Body of pancreas (tissue), 4 donors: ENCODE measurements around the gene CD300H. TPM values are rescaled to one million over a fixed set of nuclear protein-coding genes. Genes with fewer than 3 reads are reported as not detected.

Source experiments
- ATAC-seq: fragments of 150-250 bp; one replicate; pipeline ENCODE4 v1.9.1; 2016
- DNase-seq, 4 donors: peaks; one replicate each; pipeline ENCODE4 v3.0.0-alpha.2; 2019
- H3K27ac ChIP-seq, 4 donors: fragments of 200-600 bp; sonication (generic); 1 replicate in 3 of 4; 2 replicates in 1 of 4; pipeline versions ENCODE4 v1.5.1 to v1.6.1; 2016 to 2019; ENCODE audit warnings: mild to moderate bottlenecking in 1 of 4, mixed read lengths in 1 of 4, moderate library complexity in 1 of 4
- H3K27me3 ChIP-seq, 2 donors: fragments of 200-600 bp; sonication (generic); one replicate each; pipeline ENCODE4 v1.6.0; 2016; ENCODE audit warnings: mild to moderate bottlenecking in 1 of 2
- H3K36me3 ChIP-seq, 2 donors: fragments of 200-600 bp; sonication (generic); replicated peaks in 1 of 2; 2 replicates each; pipeline ENCODE4 v1.5.1; 2016; ENCODE audit warnings: low read depth in 2 of 2; ENCODE audit not compliant: insufficient read depth in 1 of 2
- H3K4me1 ChIP-seq: fragments of 200-600 bp; sonication (generic); one replicate; pipeline ENCODE4 v1.6.0; 2016
- H3K4me3 ChIP-seq, 2 donors: fragments of 200-600 bp; sonication (generic); 1 replicate in 1 of 2; 2 replicates in 1 of 2; pipeline ENCODE4 v1.5.1; 2016 to 2019
- H3K9me3 ChIP-seq, 3 donors: fragments of 200-600 bp; sonication (generic); 1 replicate in 2 of 3; 2 replicates in 1 of 3; pipeline ENCODE4 v1.5.1; 2016
- CTCF ChIP-seq, 7 experiments: fragments of 450-650 bp in 4 of 7; fragments of 200-600 bp in 3 of 7; sonication (generic) in 3 of 7; IDR thresholded peaks; one replicate each; pipeline ENCODE4 v1.5.1; 2016 to 2019; ENCODE audit warnings: antibody characterized with exemption in 7 of 7
- POLR2A ChIP-seq, 3 donors: fragments of 450-650 bp; IDR thresholded peaks; one replicate each; pipeline ENCODE4 v1.6.1; 2016; ENCODE audit warnings: antibody characterized with exemption in 3 of 3, mild to moderate bottlenecking in 2 of 3
- WGBS, 2 donors: methylation state at CpG; one replicate each; pipeline ENCODE4 v1.1.5; 2017; 5-methylcytosine and 5-hydroxymethylcytosine counted together
- intact Hi-C: fragments of 100-400 bp; cut with DNase I; formaldehyde crosslinking; loops from one replicate; pipeline ENCODE4 v1.15.1; 2023
- total RNA-seq, 2 donors: library from RNA; depleted of rRNA; stranded (reverse); fragments of >200 nt; gene quantifications; one replicate each; pipeline ENCODE4 v1.1.0, GENCODE V29; 2016

The CD300H gene
- total RNA-seq, 2 donors from 2014 or later, result not detected

DNA sequence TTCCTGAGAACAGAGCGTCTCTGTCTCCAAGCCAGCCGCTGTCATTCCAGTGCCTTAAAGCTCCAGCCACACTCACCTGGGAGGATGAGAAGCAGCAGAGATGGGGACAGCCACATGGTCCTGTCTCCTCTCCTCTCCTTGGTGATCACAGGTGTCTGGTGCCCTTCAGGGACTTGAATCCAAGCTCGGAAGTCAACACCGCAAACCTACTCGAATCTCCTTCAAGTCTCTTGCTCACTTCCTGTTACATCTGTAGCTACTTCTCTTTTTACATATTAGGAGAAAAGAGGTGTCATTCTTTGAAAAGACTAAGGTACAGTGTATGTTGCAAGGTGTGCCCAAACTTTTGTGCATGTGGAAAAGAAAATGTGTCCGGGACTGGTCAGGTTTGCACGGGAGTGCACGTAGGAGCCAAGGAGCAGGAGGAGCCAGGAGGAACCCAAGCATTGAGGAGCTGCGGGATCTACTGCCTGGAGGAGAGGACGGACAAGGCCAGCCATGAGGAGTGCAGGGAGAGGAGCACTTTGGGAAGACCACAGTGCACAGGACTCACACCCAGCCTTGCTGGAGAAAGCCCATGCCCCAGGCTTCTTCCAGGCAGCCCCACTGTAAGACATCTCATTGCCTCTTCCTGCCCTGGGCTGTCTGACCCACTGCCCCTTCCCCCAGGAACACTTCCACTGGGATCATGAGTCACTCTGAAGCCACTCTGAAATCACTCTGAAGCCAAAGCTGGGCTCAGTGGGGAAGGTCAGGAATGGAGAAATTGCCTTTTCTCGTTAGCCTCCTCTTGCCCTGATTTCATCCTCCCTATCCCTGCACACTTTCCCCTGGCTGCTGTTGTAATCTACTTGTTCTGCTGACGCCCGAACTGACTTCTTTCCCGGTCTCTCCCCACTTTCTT lies 25.0 kb upstream of the CD300H start, which contains the start of gene CD300LD:
CD300LD (minus strand) TSS at position 197 of the 904 bp plus-strand sequence; CDS start at position 116, 81 bp downstream.
- TF ChIP-seq CTCF (IDR thresholded peaks at IDR 0.05), result no peak
- no peak for TF ChIP-seq POLR2A (IDR thresholded peaks at IDR 0.05)
- Histone ChIP-seq H3K4me1 (no peaks in the 10 kb centered on the region), H3K9me3 (no peaks in the 10 kb centered on the region), H3K4me3 (no peak within 1 kb of the TSS), H3K36me3 (no peaks in the 10 kb centered on the region), H3K27me3 (no peaks in the 10 kb centered on the region), H3K27ac (no peak within 1 kb of the TSS)
- DNase-seq (no peak), ATAC-seq (no peak)
- intact Hi-C loops, result no loop called here
- 49 to 52% methylated on average over 14 of the region's 14 CpGs for WGBS, 2 donors

DNA sequence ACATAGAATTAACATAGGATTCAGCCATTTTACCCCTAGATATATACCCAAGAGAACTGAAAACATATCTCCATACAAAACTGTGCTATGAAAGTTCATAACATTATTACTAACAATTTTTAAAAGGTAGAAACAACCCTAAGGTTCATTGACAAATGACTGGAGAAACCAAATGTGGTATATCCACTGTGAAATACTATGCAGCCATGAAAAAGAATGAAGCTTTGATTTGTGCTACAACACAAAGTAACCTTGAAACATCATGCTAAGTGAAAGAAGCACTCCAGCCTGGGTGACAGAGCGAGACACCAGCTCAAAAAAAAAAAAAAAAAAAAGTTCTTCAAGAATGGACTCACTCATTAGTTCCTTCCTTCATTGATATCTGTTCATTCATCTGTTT lies 24.2 kb upstream of the CD300H start:
- Histone ChIP-seq H3K36me3 (no peaks in the 10 kb centered on the region), H3K4me1 (no peaks in the 10 kb centered on the region), H3K27me3 (no peaks in the 10 kb centered on the region), H3K9me3 (no peaks in the 10 kb centered on the region), H3K4me3 (no peak overlapping the region), H3K27ac (no peak overlapping the region)
- no peak for TF ChIP-seq CTCF (IDR thresholded peaks at IDR 0.05)
- DNase-seq (no peak), ATAC-seq (no peak)
- intact Hi-C loops, result no loop called here
- 59 to 62% methylated on average over 1 of the region's 1 CpG for WGBS, 2 donors

DNA sequence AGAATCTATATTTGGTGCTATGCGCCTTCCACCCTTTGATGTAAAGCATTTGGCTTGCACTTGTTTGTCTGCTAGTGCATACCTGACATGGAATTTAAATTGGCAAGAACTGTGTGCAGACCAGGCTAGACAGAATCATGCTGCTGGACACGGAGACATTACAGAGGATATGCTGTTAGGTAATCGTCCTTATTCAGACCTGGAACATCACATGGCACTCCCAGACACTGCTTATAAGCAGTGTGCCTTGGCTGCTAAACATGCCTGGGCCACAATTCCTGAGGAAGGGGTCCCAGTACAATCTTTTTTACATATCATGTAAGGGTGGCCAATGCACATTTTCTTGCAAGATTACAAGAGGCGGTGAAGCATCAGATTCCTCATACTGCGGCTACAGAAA lies 18.4 kb upstream of the CD300H start:
- TF ChIP-seq CTCF (IDR thresholded peaks at IDR 0.05) (no peak), POLR2A (IDR thresholded peaks at IDR 0.05) (no peak)
- ATAC-seq, result no peak
- Histone ChIP-seq H3K27me3 (no peaks in the 10 kb centered on the region), H3K4me3 (no peak overlapping the region), H3K36me3 (no peaks in the 10 kb centered on the region), H3K4me1 (no peaks in the 10 kb centered on the region), H3K27ac (no peak overlapping the region), H3K9me3 (no peaks in the 10 kb centered on the region)
- WGBS, 2 donors, result 69% methylated on average over 5 of the region's 5 CpGs
- no peak for DNase-seq
- intact Hi-C loops, result no loop called here

DNA sequence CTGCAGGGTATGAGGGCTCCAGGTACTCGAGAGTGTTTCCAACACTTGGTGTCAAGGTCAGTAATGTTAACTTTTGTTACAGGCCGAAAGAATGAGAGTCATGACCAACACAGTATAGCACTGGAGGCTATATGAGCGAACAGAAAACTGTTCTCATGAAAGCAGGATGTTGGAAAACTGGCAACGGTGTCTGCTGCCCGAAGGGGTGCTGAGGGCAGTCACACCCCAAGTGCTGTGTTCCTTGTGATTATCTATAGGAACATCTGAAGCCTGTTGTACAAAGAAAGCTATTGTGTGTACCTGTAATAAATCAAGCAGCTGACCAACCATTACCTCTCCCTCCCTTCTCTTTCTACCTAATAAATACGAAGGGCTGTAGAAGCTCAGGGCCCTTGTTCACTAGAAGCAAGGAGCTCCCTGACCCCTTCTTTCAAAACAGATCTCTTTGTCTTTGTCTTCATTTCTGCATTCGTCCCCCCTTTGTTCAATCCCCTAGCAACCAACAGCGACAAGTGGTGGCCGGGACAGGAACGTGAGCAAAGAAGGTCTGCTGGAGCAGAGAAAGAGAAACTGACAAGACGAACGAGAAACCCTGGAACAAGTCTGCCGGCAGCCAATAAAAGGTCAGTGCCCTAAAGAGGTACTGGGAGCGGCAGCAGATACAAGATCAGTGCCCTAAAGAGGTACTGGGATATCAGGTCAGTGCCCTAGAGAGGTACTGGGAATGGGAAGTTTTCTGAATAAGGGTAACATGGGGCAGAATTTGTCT lies 17.2 kb upstream of the CD300H start:
- ATAC-seq, result no peak
- no peak for DNase-seq
- Histone ChIP-seq H3K27ac (no peak overlapping the region), H3K4me1 (no peaks in the 10 kb centered on the region), H3K27me3 (no peaks in the 10 kb centered on the region), H3K36me3 (no peaks in the 10 kb centered on the region), H3K4me3 (no peak overlapping the region), H3K9me3 (no peaks in the 10 kb centered on the region)
- intact Hi-C loops, result no loop called here
- 61 to 70% methylated on average over 14 of the region's 14 CpGs for WGBS, 2 donors
- no peak for TF ChIP-seq CTCF (IDR thresholded peaks at IDR 0.05)
